Renal cortex interstitium (tissue), 11 donors: ENCODE results near the gene EFNB1. TPM values are rescaled to one million over a fixed set of nuclear protein-coding genes. Genes with fewer than 3 reads are reported as not detected.

Experiments
- DNase-seq, 11 donors: peaks; one replicate each; pipeline ENCODE4 v3.0.0-alpha.2; 2013; ENCODE audit warnings: low read depth in 9 of 11, low spot score in 4 of 11; ENCODE audit errors: extremely low read depth in 1 of 11
- polyA plus RNA-seq, 3 donors: library from polyadenylated mRNA; unstranded; fragments of 120-200 nt; gene quantifications; one replicate each; pipeline ENCODE4 v1.2.1, GENCODE V29; 2013; ENCODE audit not compliant: insufficient read length in 3 of 3

EFNB1 gene
- polyA plus RNA-seq, 3 donors: 93.5 to 148 (median 105) TPM

DNA sequence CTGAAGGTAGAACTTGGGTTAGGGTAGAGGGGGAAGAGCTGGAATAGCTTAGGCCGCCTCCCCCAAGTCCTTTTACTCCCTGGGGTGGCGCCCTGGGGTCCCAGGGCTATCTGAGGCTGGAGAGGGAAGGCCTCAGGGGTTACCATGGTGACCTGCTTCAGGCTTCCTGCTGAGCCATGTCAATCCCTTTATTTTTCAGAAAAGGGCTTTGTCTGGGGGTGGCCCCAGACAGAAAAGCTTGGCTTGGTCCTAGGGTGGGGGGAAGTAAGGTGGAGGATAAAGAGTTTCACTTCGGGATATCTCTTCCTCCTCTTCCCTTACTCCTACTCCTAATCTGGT, 6.3 kb downstream of the EFNB1 start:
- no peak for DNase-seq

DNA sequence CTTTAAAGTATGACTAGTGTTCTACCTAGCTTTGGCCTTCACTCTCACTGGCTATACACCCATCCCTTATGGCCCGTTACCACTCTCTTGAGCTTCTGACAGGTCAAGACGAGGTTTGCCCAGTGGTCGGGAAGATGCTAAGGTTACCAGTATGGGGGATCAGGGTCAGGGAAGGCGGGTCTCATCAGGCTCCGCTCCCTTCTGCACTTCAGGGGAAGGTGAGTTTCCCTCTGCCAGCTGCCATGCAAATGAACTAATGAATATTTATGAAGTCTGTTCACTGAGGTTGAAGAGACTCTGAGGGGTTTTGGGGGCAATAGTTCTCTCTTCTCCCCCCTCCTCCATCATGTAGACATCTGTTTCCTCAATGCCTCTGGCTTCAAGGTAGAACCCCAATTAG, 6.6 kb downstream of the EFNB1 start:
- DNase-seq: no peak

DNA sequence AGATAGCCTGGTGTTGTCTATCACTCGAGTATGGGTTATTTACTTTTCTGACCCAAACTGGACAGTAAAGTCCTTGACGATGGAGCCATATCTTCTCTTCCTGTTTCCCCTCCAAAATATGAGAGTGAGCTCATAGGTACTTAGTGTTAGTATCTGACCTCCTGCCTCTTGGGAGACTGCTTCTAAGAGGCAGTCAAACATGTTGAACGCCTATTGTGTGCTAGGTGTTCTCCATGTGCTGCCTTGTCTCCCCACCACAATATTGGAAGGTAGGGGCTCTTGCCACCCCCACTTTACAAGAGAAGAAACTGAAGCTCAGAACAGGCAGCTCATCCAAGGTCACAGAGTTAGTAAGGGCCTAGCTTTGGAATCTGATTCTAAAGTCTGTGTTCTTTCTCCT, 8.3 kb downstream of the EFNB1 start:
- DNase-seq: no peak

DNA sequence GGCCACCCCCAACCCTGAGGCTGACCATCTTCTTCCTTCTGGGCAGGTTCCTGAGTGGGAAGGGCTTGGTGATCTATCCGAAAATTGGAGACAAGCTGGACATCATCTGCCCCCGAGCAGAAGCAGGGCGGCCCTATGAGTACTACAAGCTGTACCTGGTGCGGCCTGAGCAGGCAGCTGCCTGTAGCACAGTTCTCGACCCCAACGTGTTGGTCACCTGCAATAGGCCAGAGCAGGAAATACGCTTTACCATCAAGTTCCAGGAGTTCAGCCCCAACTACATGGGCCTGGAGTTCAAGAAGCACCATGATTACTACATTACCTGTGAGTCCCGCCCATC, 9.7 kb downstream of the EFNB1 start:
- DNase-seq: no peak

DNA sequence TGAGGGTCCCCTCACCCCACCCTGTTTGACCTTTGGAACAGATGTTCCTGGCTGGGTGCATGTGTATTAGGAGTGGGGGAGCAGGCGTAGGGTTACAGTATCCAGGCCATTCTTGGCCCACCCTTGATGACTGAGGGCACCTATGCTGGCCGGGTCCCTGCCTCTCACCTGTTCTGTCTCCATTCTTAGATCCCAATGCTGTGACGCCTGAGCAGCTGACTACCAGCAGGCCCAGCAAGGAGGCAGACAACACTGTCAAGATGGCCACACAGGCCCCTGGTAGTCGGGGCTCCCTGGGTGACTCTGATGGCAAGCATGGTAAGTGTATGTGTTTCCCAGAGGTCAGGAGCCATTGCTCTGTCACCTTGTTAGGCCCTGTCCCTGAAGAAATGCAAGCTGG, 10.9 kb downstream of the EFNB1 start:
- no peak for DNase-seq

DNA sequence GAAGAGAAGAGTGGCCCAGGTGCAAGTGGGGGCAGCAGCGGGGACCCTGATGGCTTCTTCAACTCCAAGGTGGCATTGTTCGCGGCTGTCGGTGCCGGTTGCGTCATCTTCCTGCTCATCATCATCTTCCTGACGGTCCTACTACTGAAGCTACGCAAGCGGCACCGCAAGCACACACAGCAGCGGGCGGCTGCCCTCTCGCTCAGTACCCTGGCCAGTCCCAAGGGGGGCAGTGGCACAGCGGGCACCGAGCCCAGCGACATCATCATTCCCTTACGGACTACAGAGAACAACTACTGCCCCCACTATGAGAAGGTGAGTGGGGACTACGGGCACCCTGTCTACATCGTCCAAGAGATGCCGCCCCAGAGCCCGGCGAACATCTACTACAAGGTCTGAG, 11.4 kb downstream of the EFNB1 start:
- no peak for DNase-seq

DNA sequence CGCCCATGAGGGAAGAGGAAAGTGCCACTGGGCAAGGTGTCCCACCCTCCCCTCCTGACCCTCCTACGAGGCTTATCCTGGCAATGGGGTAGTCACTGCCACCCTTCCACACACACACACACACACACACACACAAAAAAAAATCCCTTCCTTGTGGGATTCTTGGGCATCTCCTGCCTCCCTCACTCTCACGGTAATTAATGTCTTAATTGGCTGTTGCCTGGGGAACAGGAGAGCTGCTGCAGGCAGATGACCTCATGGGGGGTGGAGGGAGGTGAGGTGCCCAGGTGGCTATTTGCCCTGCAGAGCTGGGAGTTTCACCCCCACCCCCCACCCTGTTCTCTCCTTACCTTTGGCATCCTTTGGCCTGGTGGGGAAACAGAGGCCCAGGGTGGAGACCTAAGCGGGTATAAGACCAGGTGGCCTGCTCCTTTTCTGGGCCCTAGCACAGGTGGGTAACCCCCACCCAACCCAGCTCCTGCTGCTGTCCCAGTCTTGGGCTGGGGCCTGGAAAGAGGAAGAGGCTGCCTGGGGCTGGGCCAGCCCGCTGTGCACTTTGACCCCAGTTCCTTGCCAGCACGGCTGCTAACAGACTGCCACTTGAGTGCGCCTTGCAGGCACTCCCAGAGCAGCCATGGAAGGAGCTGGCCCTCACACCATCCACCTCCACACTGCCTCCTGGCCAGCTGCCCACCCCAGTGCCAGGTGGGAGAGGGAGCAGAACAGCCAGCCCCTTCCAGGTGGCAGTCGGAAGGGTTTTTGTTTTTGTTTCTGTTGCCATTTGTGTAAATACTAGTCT, 12.6 kb downstream of the EFNB1 start:
- no peak for DNase-seq

DNA sequence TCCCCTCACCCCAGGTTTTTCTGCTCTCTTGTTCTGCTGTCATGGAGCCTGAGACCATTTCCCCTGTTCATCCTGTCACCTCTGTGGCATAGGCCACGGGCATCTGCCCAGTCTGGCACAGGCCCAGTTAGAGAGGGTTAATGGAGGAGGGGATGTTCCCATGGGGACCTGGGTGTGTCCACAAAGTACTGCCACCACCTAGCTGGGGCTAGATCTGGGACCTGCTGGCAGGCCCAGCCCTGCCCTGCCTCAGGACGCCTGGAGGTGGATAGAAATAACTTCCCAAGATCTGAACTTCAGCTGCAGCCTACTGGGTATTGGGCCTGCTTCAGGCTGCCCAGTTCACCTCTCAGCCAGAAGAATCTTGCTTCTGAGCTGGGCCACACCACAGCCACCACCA, 13.5 kb downstream of the EFNB1 start:
- no peak for DNase-seq

DNA sequence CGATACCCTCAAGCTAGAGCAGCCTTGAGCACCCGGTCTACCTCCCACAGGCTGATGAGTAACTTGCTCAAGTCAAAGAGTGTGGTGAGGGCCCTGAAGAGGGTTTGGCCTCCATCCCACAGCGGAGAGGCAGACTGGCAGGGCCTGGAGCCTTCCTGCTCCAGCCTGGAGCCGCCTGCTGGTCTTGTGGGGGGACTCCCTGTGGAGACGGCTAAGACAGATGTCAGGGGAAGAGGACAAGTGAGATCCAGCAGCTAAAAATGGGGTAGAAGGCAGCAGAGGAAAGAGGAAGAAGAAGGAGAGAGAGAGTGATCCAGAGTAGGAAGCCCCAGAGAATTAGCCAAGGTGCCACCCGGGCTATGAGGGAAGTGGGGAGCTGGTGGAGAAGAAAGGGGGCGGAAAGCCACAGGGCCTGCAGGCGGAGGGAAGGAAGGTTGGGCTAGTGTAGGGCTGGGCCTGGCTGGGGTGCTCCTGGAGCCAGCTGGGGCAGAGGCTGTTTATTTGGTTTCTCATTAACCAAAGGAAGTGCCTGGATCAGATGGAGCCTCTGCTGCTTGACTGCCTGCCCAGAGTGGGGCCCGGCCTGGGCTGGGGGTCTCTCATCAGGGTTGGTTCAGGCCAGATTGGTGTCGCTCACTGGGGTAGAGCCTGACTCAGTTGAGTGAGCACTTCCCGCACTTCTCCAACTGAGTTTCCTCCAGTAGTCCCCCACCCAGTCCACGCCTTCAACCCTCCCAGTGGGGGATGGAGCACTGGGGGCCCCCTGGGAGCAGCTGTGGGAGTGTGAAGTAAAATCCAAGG, 14.2 kb downstream of the EFNB1 start:
- DNase-seq: no peak

DNA sequence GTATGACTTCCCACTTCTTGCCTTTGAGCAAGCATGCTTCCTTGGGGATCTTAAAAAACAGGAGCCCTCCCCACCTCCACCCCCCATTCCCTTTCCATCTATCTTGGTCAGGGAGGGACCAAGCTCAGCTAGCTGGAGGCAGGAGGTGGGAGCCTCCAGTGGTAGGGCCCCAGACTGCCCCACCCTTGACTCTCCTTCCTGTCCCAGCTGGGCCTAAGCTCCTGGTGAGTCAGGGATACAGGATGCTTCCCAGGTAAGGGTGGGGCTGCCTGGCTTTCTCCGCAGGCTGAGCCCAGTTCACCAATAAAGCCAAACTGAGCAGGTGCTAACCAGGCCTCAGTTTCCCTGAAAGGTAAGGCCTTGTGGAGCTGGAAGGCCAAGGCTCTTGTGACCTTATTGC, 15.2 kb downstream of the EFNB1 start:
- no peak for DNase-seq

DNA sequence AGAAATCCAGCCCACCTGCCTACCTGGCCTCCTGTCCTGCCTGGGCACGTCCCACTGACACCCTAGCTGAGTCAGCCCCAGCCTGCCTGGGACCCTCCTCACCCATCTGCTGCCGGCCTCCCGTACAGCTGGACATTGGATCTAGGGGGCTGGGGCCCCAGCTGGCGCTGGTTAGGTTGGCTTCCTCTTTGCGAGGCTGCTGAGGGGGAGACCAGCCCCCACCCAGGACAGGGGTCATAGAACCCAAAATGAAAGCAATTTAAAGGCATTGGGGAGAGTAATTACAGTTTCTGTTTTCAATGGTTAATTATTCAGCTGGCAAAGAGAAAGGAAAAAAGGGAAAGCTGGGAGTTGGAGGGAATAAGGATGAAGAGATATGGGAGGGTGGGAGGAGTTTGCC, 15.8 kb downstream of the EFNB1 start:
- no peak for DNase-seq

DNA sequence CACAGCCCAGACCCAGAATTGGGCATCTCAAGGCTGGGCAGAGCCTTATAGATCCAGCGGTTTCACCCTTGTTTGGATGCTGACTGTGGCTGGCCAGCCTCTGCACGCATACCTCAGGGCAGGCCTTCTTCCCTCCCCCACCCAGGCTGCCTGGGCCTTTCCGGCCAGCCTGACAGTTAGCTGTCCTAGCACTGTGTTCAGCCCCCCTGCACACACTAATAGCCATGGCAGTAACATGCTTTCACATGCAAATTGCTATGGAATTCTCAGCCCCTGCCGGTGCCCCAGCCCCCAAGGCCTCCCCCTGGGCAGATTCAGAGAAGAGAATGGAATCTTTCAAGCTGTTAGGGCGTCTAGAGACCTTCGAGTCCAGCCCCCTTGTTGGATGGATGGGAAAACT, 17.7 kb downstream of the EFNB1 start:
- DNase-seq: no peak

DNA sequence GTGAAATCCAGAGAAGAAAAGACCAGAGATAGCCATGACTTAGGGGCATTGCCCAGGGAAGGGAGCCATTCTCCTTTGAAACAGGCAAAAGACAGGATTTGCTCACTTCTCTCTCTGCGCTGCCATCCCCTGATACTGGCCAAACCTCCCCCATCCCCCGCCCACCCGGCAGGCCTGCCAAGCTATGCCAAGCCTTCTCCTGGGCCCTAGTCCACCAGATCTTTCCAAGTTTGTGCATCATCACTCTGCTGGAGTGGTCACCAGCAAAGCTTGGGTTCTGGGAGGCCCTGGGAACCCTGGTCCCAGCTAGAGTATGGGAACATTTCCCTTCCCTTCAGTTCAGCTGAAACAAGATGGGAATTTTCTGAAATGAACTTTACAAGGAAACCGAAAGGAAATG, 18.4 kb downstream of the EFNB1 start:
- DNase-seq: no peak

DNA sequence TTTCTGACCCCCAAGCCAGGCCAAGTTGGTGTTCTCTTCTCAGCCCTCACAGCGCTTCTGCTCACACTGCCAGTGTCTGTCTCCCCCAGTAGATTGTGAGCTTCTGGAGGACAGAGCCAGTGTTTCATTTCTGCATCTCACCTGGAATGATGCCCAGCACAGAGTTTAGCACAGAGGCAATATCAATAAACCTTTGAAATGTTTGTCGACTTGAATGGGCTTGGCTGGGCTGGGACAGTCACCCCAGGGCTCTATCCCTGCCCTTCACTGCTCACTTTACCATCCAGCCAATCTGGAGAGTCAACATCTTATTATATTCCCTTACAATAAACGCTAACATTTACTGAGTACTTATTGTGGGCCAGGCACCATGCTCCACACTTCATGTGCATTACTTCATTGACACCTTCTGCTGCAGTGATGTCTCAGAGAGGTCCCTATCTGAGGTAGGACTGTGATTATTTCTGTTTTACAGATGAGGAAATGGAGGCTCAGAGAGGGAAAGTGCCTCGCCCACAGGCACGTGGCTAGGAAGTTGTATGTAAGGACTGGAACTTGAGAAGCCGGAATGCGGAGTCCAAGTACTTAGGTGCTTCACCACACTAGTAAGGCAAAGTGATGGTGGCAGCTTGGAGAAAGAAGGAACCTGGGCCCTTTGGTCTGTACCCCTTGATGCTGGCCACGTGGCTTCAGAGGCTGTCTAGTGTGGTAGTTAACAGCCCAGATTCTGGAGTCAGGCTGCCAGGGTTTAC, 19.5 kb downstream of the EFNB1 start:
- no peak for DNase-seq

DNA sequence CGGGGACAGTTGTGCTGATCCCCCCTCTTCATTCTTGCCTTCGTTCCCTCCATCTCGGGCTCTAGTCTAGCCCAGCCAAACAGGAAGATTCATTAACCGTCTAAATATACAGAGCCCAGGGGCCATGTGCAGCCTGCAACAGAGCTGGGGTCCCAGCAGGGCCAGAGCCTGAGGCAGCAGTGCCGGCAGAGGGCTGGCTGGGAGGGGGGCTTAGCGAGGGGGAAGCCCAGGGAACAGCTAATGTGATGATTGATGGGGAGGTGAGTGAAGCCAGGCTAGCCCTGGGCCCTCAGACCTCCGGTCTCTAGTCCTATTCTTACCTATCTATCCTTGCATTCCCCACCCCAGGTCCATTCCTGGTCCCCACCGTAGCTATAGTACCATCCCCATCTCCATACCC, 22.3 kb downstream of the EFNB1 start:
- DNase-seq: no peak

DNA sequence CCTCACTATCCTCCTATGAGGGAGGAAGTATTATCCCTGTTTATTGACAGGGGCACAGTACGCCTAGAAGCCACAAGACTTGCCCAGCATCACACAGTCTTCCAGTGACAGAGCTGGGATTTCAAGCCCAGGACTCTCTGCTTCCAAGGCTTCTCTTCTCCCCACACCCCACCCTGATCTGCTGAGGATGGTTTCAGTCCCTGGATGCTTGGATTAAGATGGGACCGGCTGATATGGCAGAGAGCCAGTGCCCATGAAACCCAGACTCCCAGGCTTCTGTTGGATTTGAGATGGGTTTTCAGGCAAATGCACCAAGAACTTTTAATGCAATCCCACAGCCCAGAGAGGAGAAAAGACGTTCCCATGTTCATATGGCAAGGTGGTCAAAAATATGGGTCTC, 23.2 kb downstream of the EFNB1 start:
- no peak for DNase-seq

DNA sequence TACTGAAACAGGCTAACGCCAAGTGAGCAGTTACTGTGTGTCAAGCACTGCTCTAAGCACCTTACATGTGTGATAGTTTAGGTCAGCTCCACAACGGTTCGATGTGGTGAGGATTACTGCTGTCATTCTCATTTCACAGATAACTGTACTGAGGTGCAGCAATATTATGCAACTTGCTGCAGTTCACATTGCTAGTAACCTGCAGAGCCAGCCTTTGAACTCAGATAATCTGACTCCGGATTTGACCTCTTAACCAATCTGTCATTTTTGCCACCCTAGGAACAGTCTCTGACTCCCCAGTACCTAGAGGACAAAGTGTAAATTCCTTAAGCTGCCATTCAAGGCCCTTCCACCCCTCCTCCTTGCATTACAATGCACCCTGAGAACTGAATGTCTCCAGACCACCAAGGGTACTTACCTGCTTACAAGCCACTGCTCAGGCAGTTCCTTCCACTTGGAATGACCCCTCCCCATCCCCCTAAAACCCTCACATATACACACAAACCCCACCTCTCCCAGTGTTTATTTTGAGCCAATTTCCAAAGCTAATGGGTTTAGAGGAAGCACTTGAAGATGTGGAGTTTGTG, 24.9 kb downstream of the EFNB1 start:
- no peak for DNase-seq

DNA sequence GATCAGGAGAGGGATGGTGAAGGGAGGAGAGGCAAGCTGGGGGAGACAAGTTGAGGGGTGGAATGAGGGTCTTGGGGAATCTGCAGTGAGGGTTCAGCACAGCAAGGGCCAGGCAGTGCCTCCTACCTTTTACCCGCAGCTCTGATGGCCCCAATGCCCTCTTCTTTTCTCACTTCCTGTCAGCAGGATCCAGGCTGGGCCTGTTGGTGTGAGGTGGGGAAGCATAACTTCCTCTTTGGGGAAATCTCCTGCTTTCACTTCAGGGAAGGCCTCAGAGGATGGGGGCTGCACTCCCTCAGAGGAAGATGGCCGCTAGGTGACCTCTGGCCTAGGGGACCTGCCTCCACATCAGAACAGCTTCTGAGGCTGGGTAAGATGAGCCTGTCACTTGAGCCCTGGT, 36.5 kb downstream of the EFNB1 start:
- no peak for DNase-seq

DNA sequence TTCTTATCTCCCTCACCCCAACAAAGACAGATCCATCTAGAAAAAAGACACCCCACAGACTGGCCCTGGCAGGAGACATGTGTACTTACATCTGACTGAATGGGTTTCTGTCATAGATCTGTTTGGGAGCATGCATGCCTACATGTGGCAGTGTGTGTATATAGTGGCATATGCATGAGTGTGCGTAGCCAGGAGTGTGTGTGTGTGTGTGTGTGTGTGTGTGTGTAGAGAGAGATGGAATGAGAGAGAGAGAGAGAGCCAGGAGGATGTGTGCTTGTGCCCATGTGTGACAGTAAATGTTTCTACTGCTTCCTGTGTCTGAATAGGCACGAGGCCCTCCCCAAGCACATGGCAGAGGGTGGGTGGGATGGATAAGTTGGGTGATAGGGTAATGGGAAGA, 37.1 kb downstream of the EFNB1 start:
- no peak for DNase-seq
